Calu3 (cell line): ENCODE data around the gene USP10. TPM values are rescaled to one million over a fixed set of nuclear protein-coding genes. Genes with fewer than 3 reads are reported as not detected.
"Not testable (repeated sequence)": the region's sequence is repeated elsewhere in the genome, so short reads cannot be mapped to it uniquely, and the experiment has no call there.

Source experiments
- BruUV-seq: library from RNA; stranded (reverse); fragments of 400-500 nt; replicated peaks from 2 replicates; lab custom pipeline; 2021; lab: Mats Ljungman, UMichigan
- CTCF ChIA-PET: fragments of 300-600 bp; sonication (Branson Sonifier 250); formaldehyde crosslinking; loops from one replicate; lab custom pipeline; 2022; ENCODE audit warnings: antibody characterized with exemption; lab: Charles Lee
- DNase-seq: peaks from one replicate; pipeline ENCODE4 v3.0.0; 2022
- H3K27ac Mint-ChIP-seq: one replicate; pipeline ENCODE4 v1.8.0; 2022; ENCODE audit warnings: mixed read lengths; ENCODE audit not compliant: unreplicated experiment
- H3K27me3 Mint-ChIP-seq: one replicate; pipeline ENCODE4 v1.8.0; 2022; ENCODE audit warnings: mixed read lengths; ENCODE audit not compliant: unreplicated experiment
- H3K36me3 Mint-ChIP-seq: one replicate; pipeline ENCODE4 v1.8.0; 2022; ENCODE audit warnings: mild to moderate bottlenecking, moderate library complexity, mixed read lengths; ENCODE audit not compliant: insufficient read depth, unreplicated experiment
- H3K4me1 Mint-ChIP-seq: one replicate; pipeline ENCODE4 v1.8.0; 2022; ENCODE audit warnings: mild to moderate bottlenecking, low read depth, mixed read lengths; ENCODE audit not compliant: unreplicated experiment
- H3K4me3 Mint-ChIP-seq: one replicate; pipeline ENCODE4 v1.8.0; 2022; ENCODE audit warnings: mild to moderate bottlenecking, low read depth, moderate library complexity, mixed read lengths; ENCODE audit not compliant: unreplicated experiment
- H3K9me3 Mint-ChIP-seq: one replicate; pipeline ENCODE4 v1.8.0; 2022; ENCODE audit warnings: low read depth, mixed read lengths; ENCODE audit not compliant: unreplicated experiment
- intact Hi-C: fragments of 100-400 bp; cut with micrococcal nuclease; formaldehyde crosslinking; loops from one replicate; pipeline ENCODE4 v1.10.0; 2022; ENCODE audit not compliant: unreplicated experiment
- total RNA-seq: library from RNA; stranded (reverse); gene quantifications from 2 replicates; pipeline ENCODE4 v1.2.3, GENCODE V29; 2022
- TF ChIP-seq, protein P1 (sequence below): fragments of 200-600 bp; IDR thresholded peaks from one replicate; pipeline ENCODE4 v1.8.0; 2022; ENCODE audit warnings: antibody characterized with exemption; ENCODE audit not compliant: unreplicated experiment

The USP10 gene
- total RNA-seq, 1 experiment from 2014 or later = 141 TPM

DNA sequence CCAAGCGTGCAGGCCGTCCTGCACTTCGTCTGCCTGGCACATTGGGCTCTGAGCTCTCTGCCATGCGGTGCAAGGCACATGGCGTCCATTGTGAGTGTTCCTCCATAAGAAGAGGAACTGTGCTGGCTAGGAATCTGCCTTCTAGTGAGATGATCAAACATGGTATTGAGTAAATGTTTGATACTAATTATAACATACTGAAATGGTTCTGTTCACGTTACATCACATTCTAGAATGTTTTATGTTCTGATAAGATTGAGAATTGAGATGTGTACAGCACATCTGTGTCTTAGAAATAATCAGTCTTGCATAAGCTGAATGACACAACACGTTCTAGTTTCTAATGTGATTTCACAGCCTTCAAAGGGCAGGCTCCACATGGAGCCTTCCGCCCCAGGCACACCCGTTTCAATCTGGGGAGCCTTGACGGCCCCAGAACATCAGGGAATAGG, 42.9 kb downstream of the USP10 start:
- CTCF ChIA-PET = interaction anchor here (0.6 kb wide), 1 partner anchor 10 kb away, joined by 3 read pairs; no protein-coding TSS in a partner anchor
- peaks cover 43% of the 10 kb centered on the region for H3K4me1 Mint-ChIP-seq
- TF ChIP-seq, protein P1, sequence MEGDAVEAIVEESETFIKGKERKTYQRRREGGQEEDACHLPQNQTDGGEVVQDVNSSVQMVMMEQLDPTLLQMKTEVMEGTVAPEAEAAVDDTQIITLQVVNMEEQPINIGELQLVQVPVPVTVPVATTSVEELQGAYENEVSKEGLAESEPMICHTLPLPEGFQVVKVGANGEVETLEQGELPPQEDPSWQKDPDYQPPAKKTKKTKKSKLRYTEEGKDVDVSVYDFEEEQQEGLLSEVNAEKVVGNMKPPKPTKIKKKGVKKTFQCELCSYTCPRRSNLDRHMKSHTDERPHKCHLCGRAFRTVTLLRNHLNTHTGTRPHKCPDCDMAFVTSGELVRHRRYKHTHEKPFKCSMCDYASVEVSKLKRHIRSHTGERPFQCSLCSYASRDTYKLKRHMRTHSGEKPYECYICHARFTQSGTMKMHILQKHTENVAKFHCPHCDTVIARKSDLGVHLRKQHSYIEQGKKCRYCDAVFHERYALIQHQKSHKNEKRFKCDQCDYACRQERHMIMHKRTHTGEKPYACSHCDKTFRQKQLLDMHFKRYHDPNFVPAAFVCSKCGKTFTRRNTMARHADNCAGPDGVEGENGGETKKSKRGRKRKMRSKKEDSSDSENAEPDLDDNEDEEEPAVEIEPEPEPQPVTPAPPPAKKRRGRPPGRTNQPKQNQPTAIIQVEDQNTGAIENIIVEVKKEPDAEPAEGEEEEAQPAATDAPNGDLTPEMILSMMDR = no peak
- H3K9me3 Mint-ChIP-seq = no peaks in the 10 kb centered on the region
- no TSS peak for BruUV-seq
- H3K36me3 Mint-ChIP-seq = peaks cover 43% of the 10 kb centered on the region
- H3K4me3 Mint-ChIP-seq = no peak overlapping the region
- H3K27ac Mint-ChIP-seq = no peak overlapping the region
- H3K27me3 Mint-ChIP-seq = no peaks in the 10 kb centered on the region
- no peak for DNase-seq
- intact Hi-C loops = no loop called here

DNA sequence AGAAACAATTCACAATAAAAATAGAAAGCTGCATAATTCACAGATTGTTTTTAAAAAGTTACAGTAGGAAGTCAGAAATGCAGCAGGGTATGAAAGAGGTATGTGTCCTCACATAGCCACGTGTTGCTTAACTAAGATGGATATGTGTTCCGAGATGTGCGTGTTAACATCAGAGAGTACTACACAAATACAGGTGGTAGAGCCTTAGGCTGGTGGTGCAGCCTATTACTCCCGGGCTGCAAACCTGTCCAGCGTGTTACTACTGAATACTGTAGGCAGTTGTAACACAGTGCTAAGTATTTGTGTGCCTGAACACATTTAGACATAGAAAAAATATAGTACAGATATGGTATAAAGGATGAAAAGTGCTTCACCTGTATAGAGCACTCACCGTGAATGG, 46.4 kb downstream of the USP10 start:
- no peaks in the 10 kb centered on the region for H3K27me3 Mint-ChIP-seq

DNA sequence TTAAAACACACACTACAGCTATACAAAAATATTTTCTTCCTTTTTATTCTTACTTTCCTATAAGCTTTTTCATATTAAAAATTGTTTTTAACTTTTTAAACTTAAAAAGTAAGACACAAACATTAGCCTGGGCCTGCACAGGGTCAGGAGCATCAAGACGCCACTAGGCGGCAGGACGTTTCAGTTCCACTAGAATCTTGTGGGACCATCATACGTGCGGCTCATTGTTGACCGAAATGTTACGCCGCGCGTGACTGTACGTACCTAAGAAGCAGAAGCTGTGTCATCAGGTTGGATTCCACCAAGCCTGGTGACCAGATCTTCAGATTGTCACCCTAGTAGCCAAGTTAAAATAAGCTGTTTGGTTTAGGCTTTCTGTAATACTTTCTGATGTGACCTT, 47.1 kb downstream of the USP10 start:
- Mint-ChIP-seq H3K4me3 (no peak overlapping the region), H3K27ac (no peak overlapping the region), H3K4me1 (peaks cover 17% of the 10 kb centered on the region), H3K27me3 (no peaks in the 10 kb centered on the region), H3K9me3 (no peaks in the 10 kb centered on the region), H3K36me3 (peaks cover 44% of the 10 kb centered on the region)
- intact Hi-C loops = no loop called here
- no peak for DNase-seq
- TF ChIP-seq, protein P1 = peak; percentile 19
- CTCF ChIA-PET = interaction anchor here (1.0 to 1.2 kb wide), 2 partner anchors 8 to 17 kb away, joined by 3 read pairs; no protein-coding TSS in a partner anchor
- BruUV-seq = no TSS peak

More for the DNA sequence above, 46.4 kb downstream of the USP10 start:
- Mint-ChIP-seq H3K36me3 (peaks cover 49% of the 10 kb centered on the region), H3K4me3 (no peak overlapping the region), H3K9me3 (no peaks in the 10 kb centered on the region), H3K4me1 (peaks cover 23% of the 10 kb centered on the region), H3K27ac (no peak overlapping the region)
- TF ChIP-seq, protein P1 = no peak
- no TSS peak for BruUV-seq
- no peak for DNase-seq
- intact Hi-C loops = no loop called here
- CTCF ChIA-PET = interaction anchor here (1.2 kb wide), 1 partner anchor 7 kb away, joined by 3 read pairs; no protein-coding TSS in a partner anchor

DNA sequence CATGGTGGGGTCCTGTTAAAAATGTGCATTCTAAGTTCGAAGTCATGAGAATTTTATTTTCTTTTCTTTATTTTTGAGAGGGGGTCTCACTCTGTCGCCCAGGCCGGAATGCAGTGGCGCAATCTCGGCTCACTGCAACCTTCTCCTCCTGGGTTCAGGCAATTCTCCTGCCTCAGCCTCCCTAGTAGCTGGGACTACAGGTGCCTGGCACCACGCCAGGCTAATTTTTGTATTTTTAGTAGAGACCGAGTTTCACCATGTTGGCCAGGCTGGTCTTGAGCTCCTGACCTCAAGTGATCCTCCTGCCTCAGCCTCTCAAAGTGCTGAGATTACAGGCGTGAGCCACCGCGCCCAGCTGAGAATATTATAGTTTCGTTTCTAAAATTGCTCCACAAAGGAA, 48.4 kb downstream of the USP10 start:
- BruUV-seq = not testable (repeated sequence)
- CTCF ChIA-PET = interaction anchor here (0.8 kb wide), 1 partner anchor 223 kb away, joined by 3 read pairs; no protein-coding TSS in a partner anchor

DNA sequence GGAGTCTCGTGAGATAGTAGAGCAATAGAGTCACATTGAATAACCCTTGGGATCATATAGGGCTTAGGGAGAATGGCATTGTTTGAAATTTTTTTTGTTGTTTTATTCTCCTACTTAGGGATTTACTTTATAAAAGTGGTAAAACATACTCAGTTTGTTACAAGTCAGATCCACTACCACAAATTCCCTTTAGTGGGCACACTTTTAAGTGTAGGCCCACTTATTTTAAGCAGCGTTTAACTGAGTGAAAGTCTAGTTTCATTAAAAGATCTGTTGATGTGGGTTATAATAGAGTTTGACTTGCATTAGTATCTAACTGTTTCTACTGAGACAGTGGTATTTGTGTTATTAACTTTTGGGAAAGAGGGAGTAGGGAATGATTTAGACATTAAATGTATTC, 49.3 kb downstream of the USP10 start:
- Mint-ChIP-seq H3K27ac (peak overlapping the region; percentile 64), H3K4me3 (no peak overlapping the region), H3K4me1 (peaks cover 8% of the 10 kb centered on the region), H3K9me3 (no peaks in the 10 kb centered on the region), H3K36me3 (peaks cover 36% of the 10 kb centered on the region), H3K27me3 (no peaks in the 10 kb centered on the region)
- TF ChIP-seq, protein P1 = no peak
- CTCF ChIA-PET = interaction anchor here (1.0 kb wide), 1 partner anchor 11 kb away, joined by 4 read pairs; no protein-coding TSS in a partner anchor
- intact Hi-C loops = no loop called here
- no TSS peak for BruUV-seq
- DNase-seq = no peak

More for the DNA sequence above, 48.4 kb downstream of the USP10 start:
- H3K4me3 Mint-ChIP-seq, DNase-seq, H3K4me1 Mint-ChIP-seq, H3K27ac Mint-ChIP-seq, H3K27me3 Mint-ChIP-seq, H3K9me3 Mint-ChIP-seq, intact Hi-C loops: not testable (repeated sequence)
- H3K36me3 Mint-ChIP-seq = peaks cover 37% of the 10 kb centered on the region
